Measurements from ENCODE around the gene TTLL10. TPM values are rescaled to one million over a fixed set of nuclear protein-coding genes. Genes with fewer than 3 reads are reported as not detected.

The TTLL10 gene
- total and polyA plus RNA-seq, 2 of the 8 experiments (the other 6 are each of a cell fraction or from before 2014, with no cell fraction given) = 1.1 to 1.7 TPM

- no peak for TF ChIP-seq ATF2 (IDR thresholded peaks at IDR 0.05; ENCODE audit: low read length)
- no peak for TF ChIP-seq CHD2 (IDR thresholded peaks at IDR 0.05; ENCODE audit: low read length)
- no peak for TF ChIP-seq TBP (IDR thresholded peaks at IDR 0.05; ENCODE audit: low read depth, low read length)
- TF ChIP-seq MAFK (IDR thresholded peaks at IDR 0.05; ENCODE audit: low read depth, low read length) = no peak
- no peak for TF ChIP-seq BCL11A (IDR thresholded peaks at IDR 0.05; ENCODE audit: low read depth in 2 of 2, low read length in 2 of 2)
Measured at GRCh38 chr1:1242461-1243265, 69.0 kb downstream of the TTLL10 start (continued).

Data from H1 (cell line).